H1 (cell line): ENCODE measurements around the gene OR2AE1. TPM values are rescaled to one million over a fixed set of nuclear protein-coding genes. Genes with fewer than 3 reads are reported as not detected.

ENCODE experiments used
- CTCF ChIA-PET: fragments of 300-600 bp; sonication (Branson Sonifier 250); formaldehyde crosslinking; loops from one replicate; lab custom pipeline; 2021; ENCODE audit not compliant: partially characterized antibody; lab: Charles Lee
- POLR2A ChIA-PET: fragments of 300-600 bp; sonication (Branson Sonifier 250); formaldehyde crosslinking; loops from one replicate; lab custom pipeline; 2021; ENCODE audit warnings: inconsistent platforms; ENCODE audit not compliant: partially characterized antibody; lab: Charles Lee
- DNase-seq, 2 experiments: peaks; one replicate each; pipeline versions ENCODE4 v3.0.0 to v3.0.0-alpha.2; 2010 to 2022; ENCODE audit warnings: low spot score in 2 of 2, low read depth in 1 of 2, mixed read lengths in 1 of 2
- FAIRE-seq: peaks from 2 replicates; lab custom pipeline; 2011; peaks lifted over from hg19 to GRCh38; lab: Jason Lieb, UNC
- H2AFZ ChIP-seq: 2 replicates; pipeline ENCODE4 v1.8.1; 2012; ENCODE audit warnings: low read length, inconsistent platforms
- H2AK5ac ChIP-seq: 2 replicates; pipeline ENCODE4 v1.6.1; 2013; ENCODE audit warnings: low read depth, low read length
- H2BK120ac ChIP-seq: replicated peaks from 2 replicates; pipeline ENCODE3; 2013; ENCODE audit warnings: low read depth, low read length, inconsistent platforms
- H2BK12ac ChIP-seq: 2 replicates; pipeline ENCODE4 v1.6.1; 2013; ENCODE audit warnings: low read depth, low read length
- H2BK15ac ChIP-seq: 2 replicates; pipeline ENCODE4 v1.6.1; 2013; ENCODE audit warnings: low read length
- H2BK20ac ChIP-seq: 2 replicates; pipeline ENCODE4 v1.6.1; 2013; ENCODE audit warnings: low read length
- H2BK5ac ChIP-seq: 2 replicates; pipeline ENCODE4 v1.6.1; 2013; ENCODE audit warnings: low read depth, low read length
- H3K14ac ChIP-seq: 2 replicates; pipeline ENCODE4 v1.6.1; 2013; ENCODE audit warnings: inconsistent platforms; ENCODE audit not compliant: insufficient read length
- H3K18ac ChIP-seq: 2 replicates; pipeline ENCODE4 v1.6.1; 2013; ENCODE audit warnings: low read length; ENCODE audit errors: extremely low read depth
- H3K23ac ChIP-seq: 2 replicates; pipeline ENCODE4 v1.6.1; 2013; ENCODE audit warnings: inconsistent platforms; ENCODE audit not compliant: insufficient read length
- H3K23me2 ChIP-seq: 2 replicates; pipeline ENCODE4 v1.6.1; 2013; ENCODE audit warnings: low read depth, low read length
- H3K27ac ChIP-seq: 2 replicates; pipeline ENCODE4 v1.6.1; 2011; ENCODE audit warnings: low read depth, low read length, inconsistent platforms
- H3K27me3 ChIP-seq, 4 experiments: replicated peaks in 1 of 4; 1 replicate in 1 of 4; 2 replicates in 3 of 4; pipeline versions ENCODE4 v1.6.1 to v1.8.1; 2011 to 2013; ENCODE audit warnings: low read length in 3 of 4, mild to moderate bottlenecking in 3 of 4, inconsistent platforms in 2 of 4, mixed read lengths in 2 of 4, moderate library complexity in 1 of 4; ENCODE audit not compliant: control insufficient read depth in 3 of 4, insufficient read depth in 3 of 4; ENCODE audit errors: extremely low read depth in 1 of 4
- H3K36me3 ChIP-seq, 4 experiments: 2 replicates each; pipeline versions ENCODE4 v1.6.1 to v1.8.1; 2011 to 2013; ENCODE audit warnings: mild to moderate bottlenecking in 4 of 4, low read length in 3 of 4, moderate library complexity in 2 of 4, control low read depth in 1 of 4, inconsistent platforms in 1 of 4; ENCODE audit not compliant: insufficient read depth in 4 of 4, control insufficient read depth in 2 of 4
- H3K4ac ChIP-seq: replicated peaks from 2 replicates; pipeline ENCODE3; 2013; ENCODE audit warnings: low read length, low read depth, mixed read lengths, inconsistent platforms; ENCODE audit not compliant: insufficient read length
- H3K4me1 ChIP-seq, 4 experiments: replicated peaks in 1 of 4; 1 replicate in 1 of 4; 2 replicates in 3 of 4; pipeline versions ENCODE4 v1.6.1 to v1.8.1; 2011 to 2013; ENCODE audit warnings: low read length in 3 of 4, inconsistent platforms in 2 of 4, mixed read lengths in 1 of 4; ENCODE audit not compliant: insufficient read depth in 4 of 4, control insufficient read depth in 3 of 4
- H3K4me2 ChIP-seq, 2 experiments: 2 replicates each; pipeline versions ENCODE4 v1.6.1 to v1.8.1; 2011 to 2013; ENCODE audit warnings: low read depth in 2 of 2, low read length in 2 of 2, control low read depth in 1 of 2, inconsistent platforms in 1 of 2, mild to moderate bottlenecking in 1 of 2; ENCODE audit not compliant: insufficient read depth in 1 of 2
- H3K4me3 ChIP-seq, 4 experiments: fragments of 200-600, 300-600 bp in 1 of 4; sonication (generic), shearing (Covaris generic), sonication (Bioruptor Twin) in 1 of 4; 2 replicates each; pipeline versions ENCODE4 v1.5.1 to v1.8.1; 2011 to 2016; ENCODE audit warnings: low read length in 4 of 4, low read depth in 3 of 4, control low read depth in 2 of 4, inconsistent platforms in 2 of 4, mild to moderate bottlenecking in 2 of 4, mixed read lengths in 1 of 4, moderate library complexity in 1 of 4; ENCODE audit not compliant: insufficient read depth in 2 of 4; ENCODE audit errors: extremely low read depth in 1 of 4
- H3K56ac ChIP-seq: replicated peaks from 2 replicates; pipeline ENCODE3; 2013; ENCODE audit warnings: low read depth, mild to moderate bottlenecking, mixed read lengths, low read length, inconsistent platforms; ENCODE audit not compliant: insufficient read length
- H3K79me1 ChIP-seq: 2 replicates; pipeline ENCODE4 v1.6.1; 2013; ENCODE audit warnings: low read depth, low read length, control low read depth
- H3K79me2 ChIP-seq, 2 experiments: 2 replicates each; pipeline versions ENCODE4 v1.6.1 to v1.8.1; 2012 to 2013; ENCODE audit warnings: low read length in 2 of 2, mild to moderate bottlenecking in 2 of 2, inconsistent platforms in 1 of 2; ENCODE audit not compliant: insufficient read depth in 2 of 2, control insufficient read depth in 1 of 2
- H3K9ac ChIP-seq, 4 experiments: replicated peaks in 1 of 4; 1 replicate in 1 of 4; 2 replicates in 3 of 4; pipeline versions ENCODE4 v1.6.1 to v1.8.1; 2011 to 2013; ENCODE audit warnings: low read depth in 3 of 4, low read length in 3 of 4, control low read depth in 2 of 4, mild to moderate bottlenecking in 2 of 4, moderate library complexity in 2 of 4, inconsistent platforms in 1 of 4; ENCODE audit errors: extremely low read depth in 1 of 4
- H3K9me3 ChIP-seq, 2 experiments: 2 replicates each; pipeline versions ENCODE4 v1.6.1 to v1.8.1; 2012 to 2013; ENCODE audit warnings: mild to moderate bottlenecking in 2 of 2, moderate library complexity in 2 of 2, control low read depth in 1 of 2, inconsistent platforms in 1 of 2, low read depth in 1 of 2, low read length in 1 of 2, mixed read lengths in 1 of 2; ENCODE audit not compliant: insufficient read depth in 2 of 2
- H4K20me1 ChIP-seq, 2 experiments: replicated peaks in 1 of 2; 2 replicates each; pipeline versions ENCODE3 to v1.8.1; 2011 to 2013; ENCODE audit warnings: inconsistent platforms in 2 of 2, low read length in 2 of 2, mild to moderate bottlenecking in 1 of 2; ENCODE audit not compliant: insufficient read depth in 2 of 2, control insufficient read depth in 1 of 2
- H4K5ac ChIP-seq: 2 replicates; pipeline ENCODE4 v1.6.1; 2013; ENCODE audit warnings: low read length, low read depth, mixed read lengths, inconsistent platforms; ENCODE audit not compliant: insufficient read length
- H4K8ac ChIP-seq: 2 replicates; pipeline ENCODE4 v1.8.0; 2013; ENCODE audit warnings: mild to moderate bottlenecking, moderate library complexity, low read length, inconsistent platforms; ENCODE audit not compliant: insufficient read depth; ENCODE audit errors: extremely low read depth
- H4K91ac ChIP-seq: replicated peaks from 2 replicates; pipeline ENCODE3; 2013; ENCODE audit warnings: low read length, mixed read lengths, inconsistent platforms; ENCODE audit not compliant: insufficient read length
- BRCA1 ChIP-seq: IDR thresholded peaks from 2 replicates; pipeline ENCODE4 v1.6.1; 2012; ENCODE audit warnings: low read depth, low read length, improper control_type of control experiment
- CBX8 ChIP-seq: fragments of 300-800, 300-1000 bp; sonication (generic); IDR thresholded peaks from 2 replicates; pipeline ENCODE4 v1.7.1; 2016; ENCODE audit warnings: low read depth, low read length, borderline replicate concordance
- CEBPB ChIP-seq: IDR thresholded peaks from 2 replicates; pipeline ENCODE4 v1.6.1; 2012; ENCODE audit warnings: low read depth, low read length
- CREB1 ChIP-seq: IDR thresholded peaks from 2 replicates; pipeline ENCODE4 v1.6.1; 2012; ENCODE audit warnings: inconsistent platforms
- E2F6 ChIP-seq: IDR thresholded peaks from 2 replicates; pipeline ENCODE4 v1.6.1; 2012; ENCODE audit warnings: inconsistent platforms
- EP300 ChIP-seq, 2 experiments: IDR thresholded peaks; 1 replicate in 1 of 2; 2 replicates in 1 of 2; pipeline ENCODE4 v1.6.1; 2011 to 2012; ENCODE audit warnings: low read depth in 2 of 2, low read length in 2 of 2, mild to moderate bottlenecking in 2 of 2, borderline replicate concordance in 1 of 2, inconsistent platforms in 1 of 2, moderate library complexity in 1 of 2
- FOSL1 ChIP-seq: IDR thresholded peaks from 2 replicates; pipeline ENCODE4 v1.6.1; 2011; ENCODE audit warnings: mild to moderate bottlenecking, low read depth, low read length, moderate library complexity; ENCODE audit not compliant: insufficient read depth
- POLR2A ChIP-seq, 2 experiments: IDR thresholded peaks; 1 replicate in 1 of 2; 2 replicates in 1 of 2; pipeline ENCODE4 v1.6.1; 2011; ENCODE audit warnings: low read depth in 2 of 2, low read length in 2 of 2, mild to moderate bottlenecking in 2 of 2; ENCODE audit errors: control extremely low read depth in 1 of 2
- RBBP5 ChIP-seq: IDR thresholded peaks from 2 replicates; pipeline ENCODE4 v1.7.1; 2012; ENCODE audit warnings: low read depth, mild to moderate bottlenecking, inconsistent platforms, low read length, moderate library complexity, borderline replicate concordance
- RFX5 ChIP-seq: IDR thresholded peaks from 2 replicates; pipeline ENCODE4 v1.6.1; 2011; ENCODE audit warnings: low read depth, low read length, improper control_type of control experiment, borderline replicate concordance
- YY1 ChIP-seq: IDR thresholded peaks from 2 replicates; pipeline ENCODE4 v1.6.1; 2011; ENCODE audit warnings: low read depth, mild to moderate bottlenecking, low read length
- WGBS, 2 experiments: shearing (Covaris generic) in 1 of 2; methylation state at CpG; one replicate each; pipeline versions ENCODE4 v1.1.6 to v1.1.7; 2013 to 2015; ENCODE audit warnings: low lambda C conversion rate in 2 of 2, mixed read lengths in 2 of 2, inconsistent platforms in 1 of 2, low coverage in 1 of 2, missing lambda C conversion rate in 1 of 2; ENCODE audit not compliant: insufficient replicate concordance in 2 of 2, insufficient coverage in 1 of 2, insufficient read length in 1 of 2; ENCODE audit errors: extremely low coverage in 1 of 2, missing lambda C conversion rate in 1 of 2; 5-methylcytosine and 5-hydroxymethylcytosine counted together
- polyA plus RNA-seq, 7 experiments: library from polyadenylated mRNA; depleted of rRNA in 3 of 7; stranded (reverse) in 5 of 7; unstranded in 2 of 7; fragments of >200 nt in 5 of 7; fragments of 200-250 nt in 2 of 7; gene quantifications; 1 replicate in 5 of 7; 2 replicates in 1 of 7; 4 replicates in 1 of 7; pipeline versions ENCODE4 v1.2.1 to v1.2.3, GENCODE V29; 2011 to 2013; ENCODE audit warnings: missing spikeins in 2 of 7, mixed read lengths in 2 of 7
- total RNA-seq: library from RNA; stranded (reverse); fragmentation: NEBNext Ultra II Directional; extraction: Animal tissue kit (Norgen Biotek cat#: 25700); gene quantifications from 2 replicates; pipeline ENCODE4 v1.2.1, GENCODE V29; 2021
- TF ChIP-seq, protein P1 (sequence below): IDR thresholded peaks from 2 replicates; pipeline ENCODE4 v1.6.1; 2012; ENCODE audit warnings: low read length, inconsistent platforms

OR2AE1 gene
- total and polyA plus RNA-seq, 2 of the 8 experiments (the other 6 are each of a cell fraction or from before 2014, with no cell fraction given): not detected

DNA sequence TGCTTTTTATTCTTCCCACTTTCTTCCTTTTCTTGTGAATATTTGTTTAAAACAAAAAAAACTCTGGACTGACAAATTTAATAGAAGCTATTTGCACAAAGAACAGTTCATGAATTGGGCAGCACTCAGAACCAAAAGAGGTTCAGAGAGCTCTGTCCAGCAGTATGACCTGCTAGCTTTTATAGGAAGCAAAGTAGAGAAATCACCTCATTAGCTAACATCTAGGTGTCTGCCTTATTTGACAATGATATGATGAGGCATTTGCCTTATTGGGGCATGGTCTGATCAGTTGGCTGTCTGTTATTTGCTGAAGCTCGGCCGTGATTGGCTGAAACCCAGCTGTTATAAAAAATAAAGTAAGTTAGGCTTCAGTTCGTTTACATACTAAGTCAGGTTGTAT is 43.3 kb upstream of the OR2AE1 start:
- CTCF ChIA-PET: interaction anchor here (1.2 to 11.2 kb wide), 2 partner anchors 30 to 70 kb away, joined by 3 to 241 read pairs; no protein-coding TSS in a partner anchor
- H3K18ac ChIP-seq: no peak overlapping the region
- H2BK5ac ChIP-seq: no peak overlapping the region
- no peak overlapping the region for H4K91ac ChIP-seq
- H2BK12ac ChIP-seq: no peak overlapping the region
- H3K9ac ChIP-seq: no peak overlapping the region
- H3K79me1 ChIP-seq: no peaks in the 10 kb centered on the region; the same call in none of the 2 replicates
- H2BK20ac ChIP-seq: no peak overlapping the region
- H3K79me2 ChIP-seq: no peaks in the 10 kb centered on the region
- no peak overlapping the region for H2BK15ac ChIP-seq
- peaks cover 7 to 24% of the 10 kb centered on the region in 2 experiments; a peak in 2 of 4 replicates for H3K9me3 ChIP-seq
- H2AFZ ChIP-seq: no peak overlapping the region
- H3K36me3 ChIP-seq: peaks cover 0 to 2% (median 0%) of the 10 kb centered on the region in 4 experiments; a peak in 1 of 8 replicates
- no peak overlapping the region for H3K56ac ChIP-seq
- no peak overlapping the region for H3K14ac ChIP-seq
- no peak overlapping the region for H4K8ac ChIP-seq
- H3K27ac ChIP-seq: no peak overlapping the region
- H2BK120ac ChIP-seq: no peak overlapping the region
- DNase-seq (no peak), FAIRE-seq (no peak)
- POLR2A ChIA-PET: interaction anchor here (4.3 kb wide), 1 partner anchor 24 kb away, joined by 28 read pairs; no protein-coding TSS in a partner anchor
- WGBS, 2 experiments: 68% methylated on average over 3 of the region's 3 CpGs; no CpG with 5 or more reads in 1 of the 2 experiments
- no peak overlapping the region for H3K4ac ChIP-seq
- no peaks in the 10 kb centered on the region for H3K27me3 ChIP-seq
- no peak overlapping the region for H2AK5ac ChIP-seq
- no peaks in the 10 kb centered on the region for H3K4me1 ChIP-seq
- H4K5ac ChIP-seq: no peak overlapping the region
- H3K23ac ChIP-seq: no peak overlapping the region
- H4K20me1 ChIP-seq: no peaks in the 10 kb centered on the region
- H3K4me3 ChIP-seq: no peak overlapping the region
- no peaks in the 10 kb centered on the region; the same call in 1 of the 2 replicates for H3K23me2 ChIP-seq
- H3K4me2 ChIP-seq: no peak overlapping the region; a peak in 1 of 4 replicates
- TF ChIP-seq CBX8 (no peak), EP300 (IDR thresholded peaks at IDR 0.05; ENCODE audit: borderline replicate concordance in 1 of 2, low read depth in 2 of 2, low read length in 2 of 2) (no peak), YY1 (no peak), RFX5 (no peak), E2F6 (no peak), CEBPB (no peak), BRCA1 (no peak), FOSL1 (no peak), RBBP5 (no peak), POLR2A (IDR thresholded peaks at IDR 0.05; ENCODE audit: control extremely low read depth in 1 of 2, low read depth in 2 of 2, low read length in 2 of 2) (no peak), CREB1 (no peak)
- TF ChIP-seq, protein P1, sequence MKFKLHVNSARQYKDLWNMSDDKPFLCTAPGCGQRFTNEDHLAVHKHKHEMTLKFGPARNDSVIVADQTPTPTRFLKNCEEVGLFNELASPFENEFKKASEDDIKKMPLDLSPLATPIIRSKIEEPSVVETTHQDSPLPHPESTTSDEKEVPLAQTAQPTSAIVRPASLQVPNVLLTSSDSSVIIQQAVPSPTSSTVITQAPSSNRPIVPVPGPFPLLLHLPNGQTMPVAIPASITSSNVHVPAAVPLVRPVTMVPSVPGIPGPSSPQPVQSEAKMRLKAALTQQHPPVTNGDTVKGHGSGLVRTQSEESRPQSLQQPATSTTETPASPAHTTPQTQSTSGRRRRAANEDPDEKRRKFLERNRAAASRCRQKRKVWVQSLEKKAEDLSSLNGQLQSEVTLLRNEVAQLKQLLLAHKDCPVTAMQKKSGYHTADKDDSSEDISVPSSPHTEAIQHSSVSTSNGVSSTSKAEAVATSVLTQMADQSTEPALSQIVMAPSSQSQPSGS: no peak
